ENCODE measurements around the gene MED29.

- peak; percentile 34 to 69 for TF ChIP-seq POLR2A (IDR thresholded peaks at IDR 0.05)
- peak in 2 of 6 experiments; percentile 4 to 11 for TF ChIP-seq CTCF (IDR thresholded peaks at IDR 0.05)
Measured at GRCh38 chr19:39401549-39402345, 10.6 kb downstream of the MED29 start.

All from adrenal gland (tissue), 5 donors.